Esophagus muscularis mucosa (tissue), 4 donors: Measurements from ENCODE around the gene GRK1. TPM values are rescaled to one million over a fixed set of nuclear protein-coding genes. Genes with fewer than 3 reads are reported as not detected.

Source experiments
- DNase-seq: peaks from one replicate; pipeline ENCODE4 v3.0.0-alpha.2; 2017; ENCODE audit errors: extremely low spot score
- H3K27ac ChIP-seq, 4 donors: fragments of 200-600 bp; sonication (generic); replicated peaks in 1 of 4; 1 replicate in 3 of 4; 2 replicates in 1 of 4; pipeline ENCODE4 v1.5.1; 2016 to 2019; ENCODE audit warnings: mild to moderate bottlenecking in 1 of 4
- H3K27me3 ChIP-seq, 4 donors: fragments of 200-600 bp; sonication (generic); one replicate each; pipeline versions ENCODE4 v1.5.1 to v1.6.0; 2016 to 2019
- H3K36me3 ChIP-seq, 4 donors: fragments of 200-600 bp; sonication (generic); one replicate each; pipeline ENCODE4 v1.5.1; 2016 to 2019
- H3K4me1 ChIP-seq, 4 donors: fragments of 200-600 bp; sonication (generic); one replicate each; pipeline ENCODE4 v1.5.1; 2016 to 2019
- H3K4me3 ChIP-seq, 4 donors: fragments of 200-600 bp; sonication (generic); 1 replicate in 2 of 4; 2 replicates in 2 of 4; pipeline ENCODE4 v1.5.1; 2016 to 2019; ENCODE audit warnings: mild to moderate bottlenecking in 4 of 4, moderate library complexity in 1 of 4
- H3K9me3 ChIP-seq, 4 donors: fragments of 200-600 bp; sonication (generic); 1 replicate in 3 of 4; 2 replicates in 1 of 4; pipeline ENCODE4 v1.5.1; 2016 to 2019
- EP300 ChIP-seq: sonication (generic); formaldehyde crosslinking; IDR thresholded peaks from one replicate; pipeline ENCODE4 v1.6.1; 2017; ENCODE audit warnings: antibody characterized with exemption
- POLR2A ChIP-seq: fragments of 450-650 bp; IDR thresholded peaks from one replicate; pipeline ENCODE4 v1.6.1; 2017; ENCODE audit warnings: antibody characterized with exemption, moderate library complexity, mild to moderate bottlenecking, low read depth
- POLR2AphosphoS5 ChIP-seq, 2 donors: sonication (generic); formaldehyde crosslinking; IDR thresholded peaks; one replicate each; pipeline ENCODE4 v1.6.1; 2017; ENCODE audit warnings: antibody characterized with exemption in 2 of 2
- WGBS: methylation state at CpG from one replicate; pipeline ENCODE4 v1.1.5; 2018; 5-methylcytosine and 5-hydroxymethylcytosine counted together
- intact Hi-C: fragments of 100-400 bp; cut with DNase I; formaldehyde crosslinking; loops from one replicate; pipeline ENCODE4 v1.15.1; 2023
- total RNA-seq, 4 donors: library from RNA; depleted of rRNA; stranded (reverse); fragments of >200 nt; gene quantifications; one replicate each; pipeline versions ENCODE4 v1.1.0 to v1.2.1, GENCODE V29; 2016
- TF ChIP-seq, protein P1 (sequence below), 3 experiments: fragments of 200-600 bp in 2 of 3; fragments of 450-650 bp in 1 of 3; sonication (generic) in 2 of 3; IDR thresholded peaks; one replicate each; pipeline ENCODE4 v1.5.1; 2017 to 2019; ENCODE audit warnings: antibody characterized with exemption in 3 of 3, mild to moderate bottlenecking in 2 of 3, moderate library complexity in 1 of 3

GRK1 gene
- total RNA-seq, 4 donors from 2014 or later, result under 0.01 TPM; not detected in 3

DNA sequence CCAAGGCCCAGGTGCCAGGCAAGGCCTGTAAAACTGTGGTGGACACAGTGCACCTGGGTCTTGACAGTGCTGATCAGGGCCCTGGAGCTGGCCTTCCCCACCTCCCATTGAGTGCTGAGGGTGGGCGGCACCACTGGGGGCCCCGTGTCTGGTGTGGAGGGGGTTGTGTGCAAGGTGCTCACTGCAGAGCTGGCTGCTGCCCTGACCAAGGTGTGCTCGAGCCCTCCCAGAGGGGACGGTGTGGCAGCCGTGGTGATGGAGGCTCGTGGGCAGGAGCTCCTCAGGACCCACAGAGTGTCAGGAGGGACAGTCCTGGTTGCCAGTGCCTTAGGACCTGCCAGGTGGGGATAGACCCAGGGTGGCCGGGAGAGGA lies 32.0 kb upstream of the GRK1 start:
- Histone ChIP-seq H3K36me3 (peaks cover 30 to 92% (median 79%) of the 10 kb centered on the region in 4 donors), H3K4me3 (no peak overlapping the region), H3K27ac (no peak overlapping the region), H3K27me3 (no peaks in the 10 kb centered on the region), H3K4me1 (no peaks in the 10 kb centered on the region), H3K9me3 (no peaks in the 10 kb centered on the region)
- DNase-seq, result no peak
- TF ChIP-seq, protein P1, sequence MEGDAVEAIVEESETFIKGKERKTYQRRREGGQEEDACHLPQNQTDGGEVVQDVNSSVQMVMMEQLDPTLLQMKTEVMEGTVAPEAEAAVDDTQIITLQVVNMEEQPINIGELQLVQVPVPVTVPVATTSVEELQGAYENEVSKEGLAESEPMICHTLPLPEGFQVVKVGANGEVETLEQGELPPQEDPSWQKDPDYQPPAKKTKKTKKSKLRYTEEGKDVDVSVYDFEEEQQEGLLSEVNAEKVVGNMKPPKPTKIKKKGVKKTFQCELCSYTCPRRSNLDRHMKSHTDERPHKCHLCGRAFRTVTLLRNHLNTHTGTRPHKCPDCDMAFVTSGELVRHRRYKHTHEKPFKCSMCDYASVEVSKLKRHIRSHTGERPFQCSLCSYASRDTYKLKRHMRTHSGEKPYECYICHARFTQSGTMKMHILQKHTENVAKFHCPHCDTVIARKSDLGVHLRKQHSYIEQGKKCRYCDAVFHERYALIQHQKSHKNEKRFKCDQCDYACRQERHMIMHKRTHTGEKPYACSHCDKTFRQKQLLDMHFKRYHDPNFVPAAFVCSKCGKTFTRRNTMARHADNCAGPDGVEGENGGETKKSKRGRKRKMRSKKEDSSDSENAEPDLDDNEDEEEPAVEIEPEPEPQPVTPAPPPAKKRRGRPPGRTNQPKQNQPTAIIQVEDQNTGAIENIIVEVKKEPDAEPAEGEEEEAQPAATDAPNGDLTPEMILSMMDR (IDR thresholded peaks at IDR 0.05), result no peak
- TF ChIP-seq EP300, result no peak
- TF ChIP-seq POLR2AphosphoS5 (IDR thresholded peaks at IDR 0.05), result no peak
- no peak for TF ChIP-seq POLR2A
- WGBS, result 90% methylated on average over 2 of the region's 7 CpGs
- intact Hi-C loops, result no loop called here

DNA sequence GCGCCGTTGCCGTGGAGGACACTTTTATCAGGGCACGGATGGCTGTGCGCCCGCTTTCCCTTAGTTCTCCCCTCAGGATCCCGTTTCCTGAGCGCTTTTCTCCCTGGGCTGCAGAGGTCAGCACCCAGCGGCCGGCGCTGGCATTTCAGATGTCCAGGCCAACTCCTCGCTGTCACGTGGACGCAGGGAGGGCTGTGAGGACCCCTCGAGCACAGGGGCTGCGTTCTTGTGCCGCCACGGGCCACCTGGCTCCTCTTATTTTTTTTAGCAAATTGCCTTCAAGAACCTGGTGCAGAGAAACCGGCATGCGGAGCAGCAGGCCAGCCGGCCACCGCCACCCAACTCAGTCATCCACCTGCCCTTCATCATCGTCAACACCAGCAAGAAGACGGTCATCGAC lies 31.3 kb upstream of the GRK1 start:
- H3K27me3 ChIP-seq, result no peaks in the 10 kb centered on the region
- no peak overlapping the region for H3K4me3 ChIP-seq
- no peak for DNase-seq
- TF ChIP-seq POLR2A, result no peak
- TF ChIP-seq, protein P1 (IDR thresholded peaks at IDR 0.05), result no peak
- TF ChIP-seq POLR2AphosphoS5 (IDR thresholded peaks at IDR 0.05), result no peak
- no peak for TF ChIP-seq EP300
- no peak overlapping the region for H3K27ac ChIP-seq
- no peaks in the 10 kb centered on the region for H3K9me3 ChIP-seq
- intact Hi-C loops, result no loop called here
- H3K4me1 ChIP-seq, result no peaks in the 10 kb centered on the region
- peaks cover 30 to 98% (median 84%) of the 10 kb centered on the region in 4 donors for H3K36me3 ChIP-seq
- WGBS, result 93% methylated on average over 25 of the region's 25 CpGs

DNA sequence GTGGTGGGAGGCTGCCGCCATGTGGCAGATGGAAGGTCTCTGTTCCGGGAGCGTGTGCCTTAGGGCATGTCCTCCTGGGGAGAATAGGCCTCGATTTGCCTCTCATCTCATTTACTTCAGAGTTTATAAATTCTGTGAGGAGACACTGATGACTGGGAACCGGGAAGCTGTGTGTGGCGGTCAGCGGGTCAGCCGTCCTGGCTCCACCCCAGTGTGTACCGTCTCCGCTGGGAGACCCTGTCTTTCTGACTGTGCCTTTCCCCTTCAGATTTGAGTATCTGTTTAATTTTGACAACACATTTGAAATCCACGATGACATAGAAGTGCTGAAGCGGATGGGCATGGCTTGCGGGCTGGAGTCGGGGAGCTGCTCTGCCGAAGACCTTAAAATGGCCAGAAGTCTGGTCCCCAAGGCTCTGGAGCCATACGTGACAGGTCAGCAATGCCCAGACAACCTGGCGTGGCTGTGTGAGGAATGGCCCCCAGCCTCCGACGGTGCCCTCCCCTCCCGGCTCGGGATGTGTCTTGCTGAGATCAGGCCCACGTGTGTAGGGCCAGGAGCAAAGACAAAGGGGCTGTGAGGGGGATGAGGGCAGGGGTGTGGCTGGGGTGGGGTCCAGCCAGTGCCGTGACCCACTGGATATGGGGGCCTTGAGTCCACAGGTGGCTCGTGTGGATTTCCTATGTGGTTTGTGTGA lies 30.6 kb upstream of the GRK1 start:
- intact Hi-C loops, result no loop called here
- H3K4me3 ChIP-seq, result no peak overlapping the region
- H3K27me3 ChIP-seq, result no peaks in the 10 kb centered on the region
- DNase-seq, result no peak
- 95% methylated on average over 23 of the region's 24 CpGs for WGBS
- H3K9me3 ChIP-seq, result no peaks in the 10 kb centered on the region
- no peaks in the 10 kb centered on the region for H3K4me1 ChIP-seq
- TF ChIP-seq EP300, result no peak
- TF ChIP-seq, protein P1 (IDR thresholded peaks at IDR 0.05), result no peak
- no peak for TF ChIP-seq POLR2A
- TF ChIP-seq POLR2AphosphoS5 (IDR thresholded peaks at IDR 0.05), result no peak
- no peak overlapping the region for H3K27ac ChIP-seq
- H3K36me3 ChIP-seq, result peaks cover 30 to 94% (median 82%) of the 10 kb centered on the region in 4 donors

DNA sequence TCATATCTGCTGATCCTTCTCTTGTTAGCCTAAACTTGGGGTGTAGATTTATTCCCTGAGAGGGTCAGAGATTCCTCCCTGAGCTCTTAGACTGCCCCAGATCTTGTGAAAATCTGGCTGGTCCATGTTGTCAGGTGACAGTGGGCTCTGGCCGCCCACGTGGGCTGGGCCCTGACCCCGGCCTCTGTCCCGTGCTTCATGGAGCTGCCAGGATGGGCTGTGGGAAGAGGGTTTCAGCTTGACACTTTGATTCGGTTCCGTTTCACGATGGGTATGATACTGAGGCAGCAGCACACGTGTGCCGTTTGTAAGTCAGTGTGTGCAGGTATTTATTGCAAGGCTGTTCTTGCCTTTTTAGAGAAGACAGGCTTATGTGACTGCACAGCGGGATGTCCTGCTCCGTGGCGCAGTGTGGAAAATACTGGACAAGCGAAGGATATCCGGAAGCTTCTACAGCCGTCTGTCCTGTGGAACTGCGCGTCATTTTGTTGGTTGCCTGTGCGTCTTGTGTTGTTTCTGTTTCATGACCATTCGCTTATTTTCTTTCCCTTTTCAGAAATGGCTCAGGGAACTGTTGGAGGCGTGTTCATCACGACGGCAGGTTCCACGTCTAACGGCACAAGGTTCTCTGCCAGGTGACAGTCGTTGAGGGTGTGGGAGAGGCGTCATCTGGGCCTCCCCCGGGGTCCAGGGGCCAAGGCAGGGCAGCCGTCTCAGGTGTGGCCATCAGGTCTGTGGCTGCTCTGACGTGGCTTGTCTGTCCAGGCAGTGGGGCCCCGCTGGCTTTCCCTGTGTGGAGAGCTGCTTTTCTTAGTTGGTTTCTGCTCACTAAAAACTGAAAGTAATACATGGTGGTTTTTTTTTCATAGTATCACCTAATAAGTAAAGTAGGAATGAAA lies 29.5 kb upstream of the GRK1 start:
- WGBS, result 95% methylated on average over 30 of the region's 30 CpGs
- H3K27ac ChIP-seq, result no peak overlapping the region

More for the DNA sequence above, 29.5 kb upstream of the GRK1 start:
- H3K4me3 ChIP-seq, result no peak overlapping the region
- TF ChIP-seq POLR2AphosphoS5 (IDR thresholded peaks at IDR 0.05), result no peak
- TF ChIP-seq, protein P1 (IDR thresholded peaks at IDR 0.05), result no peak
- no peak for TF ChIP-seq POLR2A
- no peak for TF ChIP-seq EP300
- no peaks in the 10 kb centered on the region for H3K9me3 ChIP-seq
- intact Hi-C loops, result no loop called here
- no peaks in the 10 kb centered on the region for H3K4me1 ChIP-seq
- peaks cover 30 to 83% (median 72%) of the 10 kb centered on the region in 4 donors for H3K36me3 ChIP-seq
- no peak for DNase-seq
- H3K27me3 ChIP-seq, result no peaks in the 10 kb centered on the region
